H9 (cell line): Measurements from ENCODE around the gene DCAF15. TPM values are rescaled to one million over a fixed set of nuclear protein-coding genes. Genes with fewer than 3 reads are reported as not detected.

ENCODE experiments used
- DNase-seq: peaks from one replicate; pipeline ENCODE4 v3.0.0-alpha.2; 2017
- H2AFZ ChIP-seq: one replicate; pipeline ENCODE4 v1.6.1; 2013; ENCODE audit warnings: mild to moderate bottlenecking, low read length, control low read depth, moderate library complexity
- H2AK5ac ChIP-seq: 2 replicates; pipeline ENCODE4 v1.6.1; 2013; ENCODE audit warnings: low read length, control low read depth, mixed read lengths; ENCODE audit not compliant: insufficient read length
- H2BK120ac ChIP-seq: one replicate; pipeline ENCODE4 v1.6.1; 2013; ENCODE audit warnings: low read depth, mild to moderate bottlenecking, low read length, control low read depth, inconsistent platforms; ENCODE audit not compliant: poor library complexity, severe bottlenecking
- H2BK12ac ChIP-seq: 2 replicates; pipeline ENCODE4 v1.6.1; 2013; ENCODE audit warnings: low read length, control low read depth, mixed read lengths, low read depth; ENCODE audit not compliant: insufficient read length
- H2BK15ac ChIP-seq: 2 replicates; pipeline ENCODE4 v1.6.1; 2013; ENCODE audit warnings: low read depth, low read length, control low read depth
- H2BK20ac ChIP-seq: one replicate; pipeline ENCODE4 v1.6.1; 2013; ENCODE audit warnings: low read depth, mild to moderate bottlenecking, low read length, control low read depth, inconsistent platforms; ENCODE audit not compliant: poor library complexity, severe bottlenecking
- H2BK5ac ChIP-seq: 2 replicates; pipeline ENCODE4 v1.6.1; 2013; ENCODE audit warnings: low read length, control low read depth, mixed read lengths; ENCODE audit not compliant: insufficient read length
- H3K14ac ChIP-seq: 2 replicates; pipeline ENCODE4 v1.6.1; 2013; ENCODE audit warnings: low read length, control low read depth; ENCODE audit not compliant: insufficient read depth
- H3K18ac ChIP-seq: 2 replicates; pipeline ENCODE4 v1.6.1; 2013; ENCODE audit warnings: low read depth, mild to moderate bottlenecking, mixed read lengths, low read length, control low read depth; ENCODE audit not compliant: insufficient read length
- H3K23ac ChIP-seq: 2 replicates; pipeline ENCODE4 v1.6.1; 2013; ENCODE audit warnings: low read length, control low read depth, mixed read lengths, low read depth; ENCODE audit not compliant: insufficient read length
- H3K23me2 ChIP-seq: 2 replicates; pipeline ENCODE4 v1.6.1; 2013; ENCODE audit warnings: low read depth, mild to moderate bottlenecking, mixed read lengths, low read length, control low read depth; ENCODE audit not compliant: insufficient read length, poor library complexity, severe bottlenecking
- H3K27ac ChIP-seq: 2 replicates; pipeline ENCODE4 v1.5.1; 2013; ENCODE audit warnings: low read length, control low read depth, mixed read lengths, low read depth; ENCODE audit not compliant: insufficient read length
- H3K27me3 ChIP-seq: 2 replicates; pipeline ENCODE4 v1.6.1; 2013; ENCODE audit warnings: low read length, control low read depth, inconsistent platforms; ENCODE audit not compliant: insufficient read depth
- H3K4ac ChIP-seq: 2 replicates; pipeline ENCODE4 v1.6.1; 2013; ENCODE audit warnings: low read depth, mild to moderate bottlenecking, control low read depth, inconsistent platforms, low read length, moderate library complexity
- H3K4me1 ChIP-seq: 2 replicates; pipeline ENCODE4 v1.6.1; 2013; ENCODE audit warnings: low read length, control low read depth, inconsistent platforms; ENCODE audit not compliant: insufficient read depth
- H3K4me2 ChIP-seq: 2 replicates; pipeline ENCODE4 v1.6.1; 2013; ENCODE audit warnings: low read length, control low read depth, mixed read lengths; ENCODE audit not compliant: insufficient read length, insufficient read depth
- H3K56ac ChIP-seq: 2 replicates; pipeline ENCODE4 v1.6.1; 2013; ENCODE audit warnings: low read depth, mild to moderate bottlenecking, mixed read lengths, low read length, control low read depth; ENCODE audit not compliant: insufficient read length
- H3K79me1 ChIP-seq: 2 replicates; pipeline ENCODE4 v1.6.1; 2013; ENCODE audit warnings: low read depth, mild to moderate bottlenecking, moderate library complexity, low read length, control low read depth, inconsistent platforms; ENCODE audit not compliant: insufficient read depth, poor library complexity, severe bottlenecking
- H3K79me2 ChIP-seq: 2 replicates; pipeline ENCODE4 v1.6.1; 2013; ENCODE audit warnings: low read length, control low read depth, inconsistent platforms; ENCODE audit not compliant: insufficient read depth
- H3K9ac ChIP-seq: 2 replicates; pipeline ENCODE4 v1.6.1; 2013; ENCODE audit warnings: low read length, control low read depth, mixed read lengths; ENCODE audit not compliant: insufficient read length; ENCODE audit errors: extremely low read depth
- H3K9me3 ChIP-seq: one replicate; pipeline ENCODE4 v1.6.1; 2013; ENCODE audit warnings: low read depth, low read length, inconsistent platforms; ENCODE audit not compliant: control insufficient read depth
- H3T11ph ChIP-seq: one replicate; pipeline ENCODE4 v1.6.1; 2013; ENCODE audit warnings: mild to moderate bottlenecking, low read length, control low read depth, inconsistent platforms
- H4K20me1 ChIP-seq: one replicate; pipeline ENCODE4 v1.6.1; 2013; ENCODE audit not compliant: control insufficient read depth, insufficient read length, insufficient read depth
- H4K5ac ChIP-seq: 2 replicates; pipeline ENCODE4 v1.6.1; 2013; ENCODE audit warnings: low read depth, mild to moderate bottlenecking, mixed read lengths, low read length, control low read depth; ENCODE audit not compliant: insufficient read length
- H4K8ac ChIP-seq: replicated peaks from 2 replicates; pipeline ENCODE4 v1.6.1; 2013; ENCODE audit warnings: low read length, control low read depth, mixed read lengths, low read depth; ENCODE audit not compliant: insufficient read length
- H4K91ac ChIP-seq: 2 replicates; pipeline ENCODE4 v1.6.1; 2013; ENCODE audit warnings: low read depth, mild to moderate bottlenecking, moderate library complexity, mixed read lengths, low read length, control low read depth; ENCODE audit not compliant: insufficient read length
- H3K27ac Mint-ChIP-seq, 3 experiments: 2 replicates in 2 of 3; 3 replicates in 1 of 3; pipeline ENCODE4 v1.8.0; 2020 to 2021; ENCODE audit warnings: mixed read lengths in 3 of 3, mild to moderate bottlenecking in 1 of 3, moderate library complexity in 1 of 3
- H3K27me3 Mint-ChIP-seq: 2 replicates; pipeline ENCODE4 v1.8.0; 2021; ENCODE audit warnings: low read depth, mild to moderate bottlenecking, moderate library complexity, mixed read lengths
- H3K36me3 Mint-ChIP-seq, 3 experiments: 2 replicates in 2 of 3; 3 replicates in 1 of 3; pipeline ENCODE4 v1.8.0; 2020 to 2021; ENCODE audit warnings: low read depth in 3 of 3, mixed read lengths in 3 of 3; ENCODE audit not compliant: insufficient read depth in 1 of 3
- H3K4me1 Mint-ChIP-seq, 2 experiments: 2 replicates each; pipeline ENCODE4 v1.8.0; 2020; ENCODE audit warnings: mixed read lengths in 2 of 2
- H3K4me3 Mint-ChIP-seq, 2 experiments: 2 replicates in 1 of 2; 3 replicates in 1 of 2; pipeline ENCODE4 v1.8.0; 2020 to 2021; ENCODE audit warnings: mild to moderate bottlenecking in 2 of 2, mixed read lengths in 2 of 2, moderate library complexity in 1 of 2
- H3K9me3 Mint-ChIP-seq, 2 experiments: 2 replicates in 1 of 2; 3 replicates in 1 of 2; pipeline ENCODE4 v1.8.0; 2020; ENCODE audit warnings: mild to moderate bottlenecking in 2 of 2, mixed read lengths in 2 of 2, moderate library complexity in 1 of 2
- WGBS: extraction: QIAGEN DNeasy Blood & Tissue Kit; methylation state at CpG from one replicate; pipeline ENCODE4 v1.1.7; 2013; ENCODE audit warnings: missing lambda C conversion rate, low lambda C conversion rate, mixed read lengths; ENCODE audit not compliant: insufficient read length; ENCODE audit errors: extremely low coverage; 5-methylcytosine and 5-hydroxymethylcytosine counted together
- total RNA-seq: library from RNA; stranded (reverse); gene quantifications from 2 replicates; pipeline ENCODE4 v1.2.1, GENCODE V29; 2021
- TF ChIP-seq, protein P1 (sequence below): fragments of 200-600 bp; sonication (generic); conservative IDR thresholded peaks from 3 replicates; pipeline ENCODE4 v1.8.0; 2021; ENCODE audit warnings: antibody characterized with exemption, mild to moderate bottlenecking

The DCAF15 gene
- total RNA-seq, 1 experiment from 2014 or later, result 82.5 TPM

DNA sequence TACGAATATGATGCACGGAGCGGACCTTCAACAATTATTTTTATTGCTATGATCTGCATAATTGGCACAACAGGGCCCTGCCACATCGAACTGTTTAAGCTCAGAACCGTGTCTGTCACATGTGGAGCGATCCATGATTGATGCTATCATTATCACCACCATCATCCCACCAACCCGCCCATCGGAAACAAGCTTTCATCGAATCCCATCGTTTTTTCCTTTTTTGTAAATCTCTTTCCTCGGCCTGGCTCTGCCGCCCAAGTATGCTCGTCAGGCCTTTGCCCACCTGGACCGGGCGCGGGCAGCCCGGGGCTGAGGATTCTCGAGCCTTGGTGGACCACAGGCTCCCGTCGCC is 533 bp upstream of the DCAF15 start:
- no peak overlapping the region for H2AFZ ChIP-seq
- no peak overlapping the region for H3K56ac ChIP-seq
- no peak overlapping the region for H3K23ac ChIP-seq
- TF ChIP-seq, protein P1, sequence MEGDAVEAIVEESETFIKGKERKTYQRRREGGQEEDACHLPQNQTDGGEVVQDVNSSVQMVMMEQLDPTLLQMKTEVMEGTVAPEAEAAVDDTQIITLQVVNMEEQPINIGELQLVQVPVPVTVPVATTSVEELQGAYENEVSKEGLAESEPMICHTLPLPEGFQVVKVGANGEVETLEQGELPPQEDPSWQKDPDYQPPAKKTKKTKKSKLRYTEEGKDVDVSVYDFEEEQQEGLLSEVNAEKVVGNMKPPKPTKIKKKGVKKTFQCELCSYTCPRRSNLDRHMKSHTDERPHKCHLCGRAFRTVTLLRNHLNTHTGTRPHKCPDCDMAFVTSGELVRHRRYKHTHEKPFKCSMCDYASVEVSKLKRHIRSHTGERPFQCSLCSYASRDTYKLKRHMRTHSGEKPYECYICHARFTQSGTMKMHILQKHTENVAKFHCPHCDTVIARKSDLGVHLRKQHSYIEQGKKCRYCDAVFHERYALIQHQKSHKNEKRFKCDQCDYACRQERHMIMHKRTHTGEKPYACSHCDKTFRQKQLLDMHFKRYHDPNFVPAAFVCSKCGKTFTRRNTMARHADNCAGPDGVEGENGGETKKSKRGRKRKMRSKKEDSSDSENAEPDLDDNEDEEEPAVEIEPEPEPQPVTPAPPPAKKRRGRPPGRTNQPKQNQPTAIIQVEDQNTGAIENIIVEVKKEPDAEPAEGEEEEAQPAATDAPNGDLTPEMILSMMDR, result no peak
- Mint-ChIP-seq H3K27ac (peak overlapping the region in 1 of 3 experiments; percentile 87; a peak in 2 of 7 replicates), H3K4me3 (peak overlapping the region; percentile 86 to 92), H3K27me3 (peaks cover 2% of the 10 kb centered on the region; the same call in 1 of the 2 replicates), H3K4me1 (peaks cover 9 to 12% of the 10 kb centered on the region in 2 experiments), H3K9me3 (no peaks in the 10 kb centered on the region), H3K36me3 (peaks cover 8 to 22% (median 19%) of the 10 kb centered on the region in 3 experiments; a peak in 5 of 7 replicates)
- H3T11ph ChIP-seq, result no peak overlapping the region
- H2BK120ac ChIP-seq, result no peak overlapping the region
- no peak overlapping the region for H4K91ac ChIP-seq
- no peaks in the 10 kb centered on the region for H3K9me3 ChIP-seq
- H3K27ac ChIP-seq, result no peak overlapping the region
- no peaks in the 10 kb centered on the region for H3K27me3 ChIP-seq
- no peaks in the 10 kb centered on the region for H4K20me1 ChIP-seq
- H3K4me2 ChIP-seq, result peak overlapping the region; percentile 66
- no CpG with 5 or more reads among the region's 20 CpGs for WGBS
- peaks cover 6% of the 10 kb centered on the region; the same call in 1 of the 2 replicates for H3K79me2 ChIP-seq
- no peak overlapping the region for H3K4ac ChIP-seq
- H2BK12ac ChIP-seq, result no peak overlapping the region
- no peak overlapping the region for H2BK15ac ChIP-seq
- no peak overlapping the region for H2AK5ac ChIP-seq
- no peak overlapping the region for H2BK5ac ChIP-seq
- peak overlapping the region; percentile 21 for H3K18ac ChIP-seq
- no peak overlapping the region for H3K14ac ChIP-seq
- peaks cover 8% of the 10 kb centered on the region for H3K79me1 ChIP-seq
- no peak overlapping the region for H4K5ac ChIP-seq
- no peaks in the 10 kb centered on the region for H3K4me1 ChIP-seq
- no peak overlapping the region for H4K8ac ChIP-seq
- peaks cover 11% of the 10 kb centered on the region for H3K23me2 ChIP-seq
- H3K9ac ChIP-seq, result no peak overlapping the region
- H2BK20ac ChIP-seq, result no peak overlapping the region
- no peak for DNase-seq
